ENCODE results near the gene IPO4.

DNA sequence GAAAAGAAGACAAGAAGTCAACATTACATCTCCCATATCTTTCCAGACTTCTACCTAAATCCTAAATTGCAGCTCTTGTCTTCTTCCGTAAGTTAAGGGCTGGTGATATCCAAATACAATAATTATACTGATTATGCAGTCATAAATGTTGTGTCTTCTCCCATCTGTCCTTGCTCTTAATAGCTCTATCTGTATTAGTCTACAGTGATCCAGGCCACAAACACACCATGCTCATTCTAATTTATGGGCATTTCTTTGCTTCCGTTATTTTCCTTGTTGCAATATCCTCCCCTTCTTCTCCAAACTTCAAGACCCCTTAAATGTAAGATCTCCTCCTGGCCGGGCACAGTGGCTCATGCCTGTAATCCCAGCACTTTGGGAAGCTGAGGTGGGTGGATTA is 30.9 kb upstream of the IPO4 start:
- TF ChIP-seq EZH2 (IDR thresholded peaks at IDR 0.05) (no peak), FOXP2 (optimal IDR thresholded peaks at IDR 0.05; ENCODE audit: control extremely low read depth, extremely low read length, insufficient read depth) (no peak), POLR2AphosphoS5 (IDR thresholded peaks at IDR 0.05; ENCODE audit: borderline replicate concordance, low read depth, low read length) (no peak)
